Measurements from ENCODE around the gene ARL5A. TPM values are rescaled to one million over a fixed set of nuclear protein-coding genes. Genes with fewer than 3 reads are reported as not detected.

ARL5A gene
- total and polyA plus RNA-seq, 8 donors = 4.6 to 27.5 (median 16.5) TPM

DNA sequence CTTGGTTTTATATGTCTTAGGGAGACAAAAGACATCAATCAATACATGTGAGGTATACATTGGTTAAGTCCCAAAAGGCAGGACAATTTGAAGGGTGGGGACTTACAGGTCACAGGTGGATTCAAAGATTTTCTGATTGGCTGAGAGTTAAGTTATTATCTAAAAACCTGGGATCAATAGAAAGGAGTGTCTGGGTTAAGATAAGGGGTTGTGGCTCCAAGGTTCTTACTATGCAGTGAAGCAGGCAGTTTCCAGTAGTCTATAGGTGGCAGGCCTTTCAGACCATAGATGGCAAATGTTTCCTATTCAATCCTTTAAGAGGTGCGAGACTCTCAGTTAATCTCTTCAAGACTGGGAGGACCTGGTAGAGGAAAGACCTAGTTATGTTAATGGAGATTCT, 51.9 kb downstream of the ARL5A start:
- H3K27me3 ChIP-seq = no peaks in the 10 kb centered on the region
- ATAC-seq (no peak), FAIRE-seq (no peak), DNase-seq (no peak)
- no peaks in the 10 kb centered on the region for H3K4me1 ChIP-seq
- no peaks in the 10 kb centered on the region for H3K9me3 ChIP-seq
- H3K4me3 ChIP-seq = no peak overlapping the region
- intact Hi-C loops (cut with DNase I) = no loop called here
- 97 to 100% methylated on average over 1 of the region's 1 CpG for WGBS, 2 donors
- peaks cover 0 to 6% (median 0%) of the 10 kb centered on the region in 3 donors for H3K36me3 ChIP-seq
- TF ChIP-seq, protein P1, sequence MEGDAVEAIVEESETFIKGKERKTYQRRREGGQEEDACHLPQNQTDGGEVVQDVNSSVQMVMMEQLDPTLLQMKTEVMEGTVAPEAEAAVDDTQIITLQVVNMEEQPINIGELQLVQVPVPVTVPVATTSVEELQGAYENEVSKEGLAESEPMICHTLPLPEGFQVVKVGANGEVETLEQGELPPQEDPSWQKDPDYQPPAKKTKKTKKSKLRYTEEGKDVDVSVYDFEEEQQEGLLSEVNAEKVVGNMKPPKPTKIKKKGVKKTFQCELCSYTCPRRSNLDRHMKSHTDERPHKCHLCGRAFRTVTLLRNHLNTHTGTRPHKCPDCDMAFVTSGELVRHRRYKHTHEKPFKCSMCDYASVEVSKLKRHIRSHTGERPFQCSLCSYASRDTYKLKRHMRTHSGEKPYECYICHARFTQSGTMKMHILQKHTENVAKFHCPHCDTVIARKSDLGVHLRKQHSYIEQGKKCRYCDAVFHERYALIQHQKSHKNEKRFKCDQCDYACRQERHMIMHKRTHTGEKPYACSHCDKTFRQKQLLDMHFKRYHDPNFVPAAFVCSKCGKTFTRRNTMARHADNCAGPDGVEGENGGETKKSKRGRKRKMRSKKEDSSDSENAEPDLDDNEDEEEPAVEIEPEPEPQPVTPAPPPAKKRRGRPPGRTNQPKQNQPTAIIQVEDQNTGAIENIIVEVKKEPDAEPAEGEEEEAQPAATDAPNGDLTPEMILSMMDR (IDR thresholded peaks at IDR 0.05) = no peak
- no peak overlapping the region for H3K27ac ChIP-seq

DNA sequence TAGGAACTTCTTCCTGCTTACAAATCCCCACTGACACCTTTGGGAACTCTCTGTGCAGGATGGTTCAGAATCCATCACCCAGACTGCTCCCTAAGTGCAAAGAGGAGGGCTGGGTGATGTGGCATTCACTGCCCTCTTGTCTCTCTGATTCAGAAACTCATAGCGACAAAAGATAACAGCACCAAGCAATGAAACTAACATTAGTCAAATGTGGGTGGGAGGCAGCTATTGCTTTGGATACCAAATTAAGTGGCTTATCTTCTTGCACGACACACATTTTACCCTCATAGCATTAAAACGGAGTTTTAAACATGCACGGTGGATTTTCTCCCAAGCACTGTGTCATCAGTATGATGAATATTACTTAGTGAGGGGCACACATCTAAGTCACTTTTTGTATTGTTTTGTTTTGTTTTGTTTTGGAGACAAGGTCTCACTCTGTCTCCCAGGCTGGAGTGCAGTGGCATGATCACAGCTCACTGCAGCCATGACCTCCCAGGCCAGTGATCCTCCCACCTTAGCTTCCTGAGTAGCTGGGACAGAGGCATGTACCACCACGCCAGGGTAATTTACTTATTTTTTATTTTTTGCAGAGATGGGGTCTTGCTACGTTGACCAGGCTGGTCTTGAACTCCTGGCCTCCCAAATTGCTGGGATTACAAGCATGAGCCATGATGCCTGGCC, 53.0 kb downstream of the ARL5A start:
- no peak for ATAC-seq
- TF ChIP-seq, protein P1 (IDR thresholded peaks at IDR 0.05) = no peak
- peaks cover 0 to 6% (median 0%) of the 10 kb centered on the region in 3 donors for H3K36me3 ChIP-seq
- intact Hi-C loops (cut with DNase I) = no loop called here
- no peaks in the 10 kb centered on the region for H3K9me3 ChIP-seq
- H3K27ac ChIP-seq = no peak overlapping the region
- H3K4me3 ChIP-seq = no peak overlapping the region
- 91 to 92% methylated on average over 6 of the region's 6 CpGs for WGBS, 2 donors
- no peak for DNase-seq
- H3K4me1 ChIP-seq = no peaks in the 10 kb centered on the region
- no peaks in the 10 kb centered on the region for H3K27me3 ChIP-seq
- FAIRE-seq = no peak

DNA sequence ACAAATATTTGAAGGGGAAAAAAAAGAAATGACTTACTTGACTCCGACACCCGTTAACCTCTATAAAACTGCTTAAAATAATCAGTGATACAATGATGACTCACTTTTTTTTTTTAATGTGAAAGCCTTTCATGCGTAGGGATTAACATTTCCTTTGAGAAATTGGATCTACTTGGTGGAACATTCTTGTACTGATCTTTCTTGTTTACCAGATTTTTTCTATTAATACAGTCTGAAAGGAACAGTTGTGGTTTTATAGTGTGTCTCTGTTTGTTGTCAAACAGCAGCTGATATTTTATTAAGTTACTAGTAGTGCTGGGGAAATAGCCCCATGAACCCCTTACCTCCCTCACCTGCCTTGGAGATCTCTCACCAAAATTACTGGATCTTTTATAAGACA, 53.7 kb downstream of the ARL5A start:
- Histone ChIP-seq H3K4me1 (no peaks in the 10 kb centered on the region), H3K27me3 (no peaks in the 10 kb centered on the region), H3K4me3 (no peak overlapping the region), H3K27ac (no peak overlapping the region), H3K9me3 (no peaks in the 10 kb centered on the region), H3K36me3 (peaks cover 0 to 6% (median 0%) of the 10 kb centered on the region in 3 donors)
- no peak for DNase-seq
- 84 to 89% methylated on average over 3 of the region's 3 CpGs for WGBS, 2 donors
- FAIRE-seq = no peak
- peak in 1 of 4 donors; percentile 44 for ATAC-seq
- intact Hi-C loops (cut with DNase I) = no loop called here
- TF ChIP-seq, protein P1 (IDR thresholded peaks at IDR 0.05) = no peak

DNA sequence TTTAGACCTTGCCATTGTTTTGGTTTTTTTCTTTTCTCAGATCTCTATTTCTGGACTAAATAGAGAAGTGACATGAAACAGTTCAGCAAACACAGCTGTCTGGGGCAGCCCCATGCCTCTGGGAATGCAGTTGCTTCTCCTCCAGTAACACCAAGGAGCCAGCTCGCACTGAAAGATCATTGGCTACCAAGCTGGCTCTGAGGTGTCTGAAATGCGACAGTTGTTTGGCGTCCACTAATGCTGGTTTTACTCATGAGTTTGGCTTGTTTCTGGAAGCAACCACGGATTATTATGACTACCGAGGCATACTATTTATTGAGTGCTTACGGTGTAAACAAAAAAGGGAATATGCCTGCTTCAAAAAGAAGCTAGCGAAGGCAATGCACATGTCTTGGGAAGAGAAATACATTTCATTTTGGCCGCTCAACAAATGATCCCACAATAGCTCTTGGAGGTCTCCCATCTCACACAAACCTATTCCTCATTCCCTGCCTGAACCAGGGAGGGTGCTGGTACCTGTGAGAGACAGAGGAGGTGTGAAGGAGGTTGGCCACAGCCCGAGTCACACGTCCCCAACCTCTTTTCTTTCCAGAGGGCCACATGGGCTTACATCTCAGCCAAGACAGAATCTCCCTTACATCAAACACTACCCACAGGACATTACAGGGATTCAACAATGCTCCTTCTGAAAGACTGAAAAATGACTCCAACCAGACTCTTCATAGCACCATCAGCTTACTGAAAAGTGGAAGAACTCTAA, 56.4 kb downstream of the ARL5A start:
- Histone ChIP-seq H3K4me3 (no peak overlapping the region), H3K4me1 (no peaks in the 10 kb centered on the region), H3K36me3 (peaks cover 0 to 6% (median 0%) of the 10 kb centered on the region in 3 donors), H3K9me3 (no peaks in the 10 kb centered on the region), H3K27me3 (no peaks in the 10 kb centered on the region), H3K27ac (no peak overlapping the region)
- peak in 3 of 4 donors; percentile 34 to 52 (median 51) for ATAC-seq
- TF ChIP-seq, protein P1 (IDR thresholded peaks at IDR 0.05) = no peak
- no peak for FAIRE-seq
- intact Hi-C loops (cut with DNase I) = no loop called here
- WGBS, 2 donors = 89 to 91% methylated on average over 10 of the region's 10 CpGs
- DNase-seq = no peak

DNA sequence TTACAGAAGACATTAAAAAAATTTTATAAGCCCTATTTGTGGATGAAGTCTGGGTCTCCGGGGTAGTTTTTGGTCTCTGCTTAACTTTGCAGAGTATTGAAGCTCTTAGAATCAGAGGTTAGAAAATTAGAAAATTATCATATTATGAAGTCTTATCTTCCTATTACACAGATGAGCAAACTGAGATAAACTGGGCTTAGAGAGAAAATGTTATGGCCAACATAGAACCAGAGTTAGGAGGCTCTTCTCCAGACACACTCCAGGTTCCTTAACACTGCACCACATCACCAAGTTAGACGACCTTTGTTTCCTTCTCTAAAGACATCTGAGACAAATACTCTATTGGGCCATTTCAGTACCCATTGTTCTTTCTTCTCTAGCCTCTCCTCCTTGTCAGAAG, 57.2 kb downstream of the ARL5A start:
- Histone ChIP-seq H3K36me3 (peaks cover 0 to 2% (median 0%) of the 10 kb centered on the region in 3 donors), H3K4me1 (no peaks in the 10 kb centered on the region), H3K27me3 (no peaks in the 10 kb centered on the region), H3K27ac (no peak overlapping the region), H3K4me3 (no peak overlapping the region), H3K9me3 (no peaks in the 10 kb centered on the region)
- FAIRE-seq = no peak
- intact Hi-C loops (cut with DNase I) = no loop called here
- TF ChIP-seq, protein P1 (IDR thresholded peaks at IDR 0.05) = no peak
- no peak for DNase-seq
- 86 to 96% methylated on average over 2 of the region's 2 CpGs for WGBS, 2 donors
- ATAC-seq = no peak

Data from pancreas (tissue), 10 donors.